ENCODE measurements around the gene COL5A1. TPM values are rescaled to one million over a fixed set of nuclear protein-coding genes. Genes with fewer than 3 reads are reported as not detected.

The COL5A1 gene
- total RNA-seq, 4 donors from 2014 or later, result 4.9 to 97.4 (median 11.9) TPM

- no peaks in the 10 kb centered on the region for H3K36me3 ChIP-seq
- TF ChIP-seq CTCF (IDR thresholded peaks at IDR 0.05) (no peak), POLR2A (IDR thresholded peaks at IDR 0.05) (no peak)
- H3K4me3 ChIP-seq, result no peak overlapping the region
- peaks cover 0 to 34% (median 0%) of the 10 kb centered on the region in 4 donors for H3K4me1 ChIP-seq
- H3K27me3 ChIP-seq, result no peaks in the 10 kb centered on the region
- no peak for DNase-seq
- H3K9me3 ChIP-seq, result no peaks in the 10 kb centered on the region
- peak overlapping the region in 2 of 4 donors; percentile 9 to 69 for H3K27ac ChIP-seq
These were observed 89.3 kb downstream of the COL5A1 start for GRCh38 chr9:134730761-134731496.

- Histone ChIP-seq H3K27me3 (no peaks in the 10 kb centered on the region), H3K9me3 (no peaks in the 10 kb centered on the region), H3K4me3 (no peak overlapping the region), H3K36me3 (no peaks in the 10 kb centered on the region), H3K27ac (peak overlapping the region in 1 of 4 donors; percentile 69), H3K4me1 (peaks cover 0 to 35% (median 0%) of the 10 kb centered on the region in 4 donors)
- no peak for DNase-seq
- no peak for TF ChIP-seq POLR2A (IDR thresholded peaks at IDR 0.05)
- TF ChIP-seq CTCF (IDR thresholded peaks at IDR 0.05), result no peak
These were observed 90.1 kb downstream of the COL5A1 start for GRCh38 chr9:134731497-134732391.

GRCh38 chr9:134732392-134733110 lies 90.9 kb downstream of the COL5A1 start:
- no peak for TF ChIP-seq CTCF (IDR thresholded peaks at IDR 0.05)
- TF ChIP-seq POLR2A (IDR thresholded peaks at IDR 0.05), result no peak
- no peak for DNase-seq
- Histone ChIP-seq H3K36me3 (no peaks in the 10 kb centered on the region), H3K9me3 (no peaks in the 10 kb centered on the region), H3K27me3 (no peaks in the 10 kb centered on the region), H3K27ac (peak overlapping the region in 2 of 4 donors; percentile 57 to 79), H3K4me3 (no peak overlapping the region), H3K4me1 (peaks cover 0 to 35% (median 0%) of the 10 kb centered on the region in 4 donors)

- DNase-seq, result no peak
- TF ChIP-seq POLR2A (IDR thresholded peaks at IDR 0.05), result no peak
- no peak for TF ChIP-seq CTCF (IDR thresholded peaks at IDR 0.05)
- Histone ChIP-seq H3K9me3 (no peaks in the 10 kb centered on the region), H3K36me3 (no peaks in the 10 kb centered on the region), H3K4me3 (no peak overlapping the region), H3K27me3 (no peaks in the 10 kb centered on the region), H3K27ac (peak overlapping the region in 3 of 4 donors; percentile 47 to 79 (median 57)), H3K4me1 (peaks cover 0 to 35% (median 0%) of the 10 kb centered on the region in 4 donors)
These were observed 92.1 kb downstream of the COL5A1 start for GRCh38 chr9:134733480-134734232.

- Histone ChIP-seq H3K27ac (peak overlapping the region in 3 of 4 donors; percentile 47 to 79 (median 57)), H3K4me1 (peaks cover 0 to 35% (median 0%) of the 10 kb centered on the region in 4 donors), H3K4me3 (no peak overlapping the region), H3K9me3 (no peaks in the 10 kb centered on the region), H3K27me3 (no peaks in the 10 kb centered on the region), H3K36me3 (no peaks in the 10 kb centered on the region)
- peak in 1 of 3 donors; percentile 55 for DNase-seq
- TF ChIP-seq POLR2A (IDR thresholded peaks at IDR 0.05), result no peak
- TF ChIP-seq CTCF (IDR thresholded peaks at IDR 0.05), result no peak
These were observed 92.7 kb downstream of the COL5A1 start for GRCh38 chr9:134734270-134734669.

Data from Peyer's patch (tissue), 4 donors.